SK-N-SH (cell line): ENCODE measurements around the gene BRD1. TPM values are rescaled to one million over a fixed set of nuclear protein-coding genes. Genes with fewer than 3 reads are reported as not detected.
A peak's percentile ranks its signal among the peaks of the same experiment; 100 is the strongest.

Experiments
- CTCF ChIA-PET: fragments of 300-600, 350-600 bp; formaldehyde crosslinking; extraction: SDS; loops from one replicate; lab custom pipeline; 2021; lab: Yijun Ruan, JAX
- POLR2A ChIA-PET: fragments of 350-600 bp; sonication (Branson Sonifier 250); formaldehyde crosslinking; extraction: SDS; loops from one replicate; lab custom pipeline; 2020; ENCODE audit warnings: antibody characterized with exemption, inconsistent platforms; lab: Yijun Ruan, JAX
- DNase-seq: peaks from one replicate; pipeline ENCODE4 v3.0.0; 2012
- H2AFZ ChIP-seq: fragments of 200-600 bp; sonication (generic); 2 replicates; pipeline ENCODE4 v1.8.1; 2016; ENCODE audit warnings: antibody characterized with exemption, mild to moderate bottlenecking, low read depth
- H3F3A ChIP-seq: fragments of 200-600 bp; sonication (generic); replicated peaks from 2 replicates; pipeline ENCODE3; 2016; ENCODE audit warnings: antibody characterized with exemption, mild to moderate bottlenecking; ENCODE audit not compliant: insufficient read depth
- H3K27ac ChIP-seq, 2 experiments: fragments of 200-500 bp in 1 of 2; fragments of 200-600 bp in 1 of 2; sonication (Bioruptor generic) in 1 of 2; sonication (generic), shearing (Covaris generic) in 1 of 2; 2 replicates each; pipeline versions ENCODE4 v1.5.1 to v1.6.1; 2014 to 2016; ENCODE audit warnings: low read depth in 2 of 2, inconsistent platforms in 1 of 2, low read length in 1 of 2, mild to moderate bottlenecking in 1 of 2, mixed read lengths in 1 of 2
- H3K27me3 ChIP-seq: fragments of 200-600 bp; sonication (generic), shearing (Covaris generic); 2 replicates; pipeline ENCODE4 v1.6.1; 2016; ENCODE audit warnings: mixed run types; ENCODE audit not compliant: insufficient read depth
- H3K36me3 ChIP-seq, 2 experiments: fragments of 200-500 bp in 1 of 2; fragments of 200-600 bp in 1 of 2; sonication (Bioruptor generic) in 1 of 2; sonication (generic) in 1 of 2; replicated peaks in 1 of 2; 2 replicates each; pipeline versions ENCODE3 to v1.5.1; 2014 to 2016; ENCODE audit warnings: low read length in 1 of 2, mild to moderate bottlenecking in 1 of 2; ENCODE audit not compliant: insufficient read depth in 2 of 2, control insufficient read depth in 1 of 2
- H3K4me1 ChIP-seq, 2 experiments: fragments of 200-500 bp in 1 of 2; fragments of 200-600 bp in 1 of 2; sonication (Bioruptor generic) in 1 of 2; sonication (generic), shearing (Covaris generic) in 1 of 2; 2 replicates each; pipeline versions ENCODE4 v1.5.1 to v1.6.1; 2014 to 2016; ENCODE audit warnings: low read depth in 1 of 2, low read length in 1 of 2, mixed run types in 1 of 2; ENCODE audit not compliant: insufficient read depth in 2 of 2, control insufficient read depth in 1 of 2
- H3K4me2 ChIP-seq: fragments of 200-600 bp; sonication (generic), shearing (Covaris generic); 2 replicates; pipeline ENCODE4 v1.6.1; 2017; ENCODE audit warnings: mixed run types
- H3K4me3 ChIP-seq, 2 experiments: fragments of 200-500 bp in 1 of 2; fragments of 200-600 bp in 1 of 2; sonication (Bioruptor generic) in 1 of 2; sonication (generic), shearing (Covaris generic) in 1 of 2; 2 replicates each; pipeline versions ENCODE4 v1.5.1 to v1.8.1; 2014 to 2016; ENCODE audit warnings: low read depth in 2 of 2, inconsistent platforms in 1 of 2, low read length in 1 of 2, mild to moderate bottlenecking in 1 of 2, mixed read lengths in 1 of 2, moderate library complexity in 1 of 2
- H3K79me2 ChIP-seq: fragments of 200-600 bp; sonication (generic); 2 replicates; pipeline ENCODE4 v1.8.1; 2017; ENCODE audit warnings: mild to moderate bottlenecking; ENCODE audit not compliant: insufficient read depth
- H3K9ac ChIP-seq: fragments of 200-600 bp; sonication (generic); 2 replicates; pipeline ENCODE4 v1.6.1; 2017; ENCODE audit warnings: mixed run types
- H3K9me2 ChIP-seq: fragments of 200-600 bp; sonication (generic); 2 replicates; pipeline ENCODE4 v1.6.1; 2017; ENCODE audit warnings: mixed run types
- H3K9me3 ChIP-seq: fragments of 200-600 bp; sonication (generic); 2 replicates; pipeline ENCODE4 v1.6.1; 2017; ENCODE audit warnings: mixed run types, mild to moderate bottlenecking, moderate library complexity
- H4K20me1 ChIP-seq: fragments of 200-600 bp; sonication (generic); 2 replicates; pipeline ENCODE4 v1.6.1; 2017; ENCODE audit warnings: mild to moderate bottlenecking, mixed run types; ENCODE audit not compliant: insufficient read depth
- CHD2 ChIP-seq: fragments of 150-350 bp; IDR thresholded peaks from 2 replicates; pipeline ENCODE4 v1.6.1; 2018; ENCODE audit warnings: low read length; ENCODE audit not compliant: partially characterized antibody
- EP300 ChIP-seq, 2 experiments: IDR thresholded peaks; 2 replicates each; pipeline versions ENCODE4 v1.4.0 to v1.6.1; 2012; ENCODE audit warnings: borderline replicate concordance in 1 of 2, low read depth in 1 of 2, low read length in 1 of 2
- FOXM1 ChIP-seq: IDR thresholded peaks from 2 replicates; pipeline ENCODE4 v1.4.0; 2012; ENCODE audit warnings: low read depth, mild to moderate bottlenecking
- GABPA ChIP-seq: IDR thresholded peaks from 2 replicates; pipeline ENCODE4 v1.4.0; 2012; ENCODE audit warnings: low read depth, mild to moderate bottlenecking
- GATA2 ChIP-seq: sonication (generic); formaldehyde crosslinking; IDR thresholded peaks from 2 replicates; pipeline ENCODE4 v1.5.0; 2020; ENCODE audit warnings: mild to moderate bottlenecking, missing genetic modification reagents
- MAX ChIP-seq: IDR thresholded peaks from 2 replicates; pipeline ENCODE4 v1.4.0; 2012; ENCODE audit warnings: low read depth
- MXI1 ChIP-seq: IDR thresholded peaks from 2 replicates; pipeline ENCODE4 v1.6.1; 2012; ENCODE audit warnings: mild to moderate bottlenecking, low read depth, low read length, improper control_type of control experiment
- NFIC ChIP-seq: IDR thresholded peaks from 2 replicates; pipeline ENCODE4 v1.4.0; 2012; ENCODE audit warnings: borderline replicate concordance
- NRF1 ChIP-seq: IDR thresholded peaks from 2 replicates; pipeline ENCODE4 v1.6.1; 2012; ENCODE audit warnings: low read depth, mild to moderate bottlenecking, low read length
- PBX3 ChIP-seq: IDR thresholded peaks from 2 replicates; pipeline ENCODE4; 2012
- RAD21 ChIP-seq: IDR thresholded peaks from 2 replicates; pipeline ENCODE4 v1.6.1; 2012; ENCODE audit warnings: mild to moderate bottlenecking, low read length
- RCOR1 ChIP-seq: fragments of 150-350 bp; IDR thresholded peaks from 2 replicates; pipeline ENCODE4 v1.6.1; 2017; ENCODE audit warnings: antibody characterized with exemption, low read length
- RXRA ChIP-seq: IDR thresholded peaks from 2 replicates; pipeline ENCODE4 v1.4.0; 2012; ENCODE audit warnings: low read depth, mild to moderate bottlenecking, borderline replicate concordance
- SMC3 ChIP-seq: IDR thresholded peaks from 2 replicates; pipeline ENCODE4 v1.6.1; 2012; ENCODE audit warnings: low read depth, low read length, improper control_type of control experiment
- TAF1 ChIP-seq: IDR thresholded peaks from 2 replicates; pipeline ENCODE4 v1.6.1; 2012; ENCODE audit warnings: low read depth, mild to moderate bottlenecking, low read length, moderate library complexity, borderline replicate concordance
- TCF12 ChIP-seq: IDR thresholded peaks from 2 replicates; pipeline ENCODE4 v1.4.0; 2012
- YY1 ChIP-seq: IDR thresholded peaks from 2 replicates; pipeline ENCODE4 v1.4.0; 2012; ENCODE audit warnings: low read depth, mild to moderate bottlenecking
- WGBS: methylation state at CpG from one replicate; pipeline ENCODE4 v1.1.6; 2017; ENCODE audit warnings: low lambda C conversion rate; 5-methylcytosine and 5-hydroxymethylcytosine counted together
- polyA plus RNA-seq, 3 experiments: library from polyadenylated mRNA; depleted of rRNA; stranded (reverse); fragments of >200 nt; gene quantifications; 2 replicates each; pipeline ENCODE4 v1.2.3, GENCODE V29; 2012
- TF ChIP-seq, protein P1 (sequence below): fragments of 150-350 bp; IDR thresholded peaks from 2 replicates; pipeline ENCODE4 v1.6.1; 2017; ENCODE audit warnings: antibody characterized with exemption, low read length, low read depth, borderline replicate concordance
- TF ChIP-seq, protein P2 (sequence below): IDR thresholded peaks from 2 replicates; pipeline ENCODE4 v1.4.0; 2012; ENCODE audit warnings: low read depth, borderline replicate concordance
- TF ChIP-seq, protein P3 (sequence below): IDR thresholded peaks from 2 replicates; pipeline ENCODE4 v1.4.0; 2012; ENCODE audit warnings: low read depth, borderline replicate concordance

The BRD1 gene
- polyA plus RNA-seq, 1 of the 3 experiments (the other 2 are of a cell fraction): 10.3 TPM

DNA sequence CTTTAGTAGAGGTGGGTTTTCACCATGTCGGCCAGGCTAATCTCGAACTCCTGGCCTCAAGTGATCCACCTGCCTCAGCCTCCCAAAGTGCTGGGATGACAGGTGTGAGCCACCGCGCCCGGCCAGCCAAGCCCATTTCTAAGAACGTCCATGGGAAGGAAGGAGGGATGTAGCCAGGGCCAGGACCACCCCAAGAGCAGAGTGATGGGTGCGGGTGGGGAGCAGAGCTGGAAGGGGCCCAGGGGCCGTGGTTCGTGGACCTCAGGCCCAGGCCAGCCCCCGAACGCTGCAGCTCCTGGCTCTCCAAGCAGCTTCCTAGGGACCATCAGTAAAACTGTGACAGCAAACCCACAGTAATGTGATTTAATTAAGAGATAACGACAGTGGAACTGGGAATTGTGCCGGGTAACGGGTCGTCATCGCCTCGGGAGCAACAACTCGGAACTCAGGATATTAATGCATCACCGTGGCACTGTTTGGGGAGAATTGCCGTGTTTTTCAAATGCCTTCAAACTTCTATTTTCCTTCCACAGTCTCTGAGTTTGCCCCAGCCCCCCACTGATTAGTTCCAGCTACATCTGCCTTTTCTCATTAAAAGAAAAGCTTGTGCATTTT, 74.3 kb downstream of the BRD1 start:
- CTCF ChIA-PET: interaction anchor here (1.8 kb wide), 1 partner anchor 14 kb away, joined by 7 read pairs; no protein-coding TSS in a partner anchor
- H4K20me1 ChIP-seq: no peaks in the 10 kb centered on the region
- H3K9ac ChIP-seq: no peak overlapping the region
- H2AFZ ChIP-seq: no peak overlapping the region
- WGBS: 37% methylated on average over 18 of the region's 20 CpGs
- DNase-seq: peak; percentile 80
- TF ChIP-seq MAX (no peak), RCOR1 (peak; percentile 60; the same call in 1 of the 2 replicates), GATA2 (CRISPR knock-in tag) (peak; percentile 77; the same call in 1 of the 2 replicates), CHD2 (peak; percentile 23), RAD21 (no peak)
- no peaks in the 10 kb centered on the region for H3K36me3 ChIP-seq
- H3F3A ChIP-seq: no peaks in the 10 kb centered on the region
- H3K4me1 ChIP-seq: peaks cover 0 to 28% of the 10 kb centered on the region in 2 experiments; a peak in 1 of 4 replicates
- no peak overlapping the region for H3K4me2 ChIP-seq
- no peak overlapping the region for H3K27ac ChIP-seq
- H3K27me3 ChIP-seq: no peaks in the 10 kb centered on the region
- no peak overlapping the region for H3K4me3 ChIP-seq
- H3K79me2 ChIP-seq: no peaks in the 10 kb centered on the region
- POLR2A ChIA-PET: interaction anchor here (0.6 kb wide), 1 partner anchor 463 kb away, joined by 4 read pairs; no protein-coding TSS in a partner anchor
- no peaks in the 10 kb centered on the region for H3K9me3 ChIP-seq
- no peaks in the 10 kb centered on the region for H3K9me2 ChIP-seq

- Histone ChIP-seq H3F3A (no peaks in the 10 kb centered on the region), H3K9ac (no peak overlapping the region), H3K9me3 (no peaks in the 10 kb centered on the region), H3K27me3 (no peaks in the 10 kb centered on the region), H4K20me1 (no peaks in the 10 kb centered on the region), H3K36me3 (no peaks in the 10 kb centered on the region), H3K4me2 (no peak overlapping the region), H2AFZ (no peak overlapping the region), H3K4me1 (peaks cover 0 to 28% of the 10 kb centered on the region in 2 experiments; a peak in 1 of 4 replicates), H3K4me3 (no peak overlapping the region), H3K79me2 (no peaks in the 10 kb centered on the region), H3K27ac (no peak overlapping the region), H3K9me2 (no peaks in the 10 kb centered on the region)
- ChIA-PET CTCF (interaction anchor here (1.8 kb wide), 1 partner anchor 15 kb away, joined by 7 read pairs; no protein-coding TSS in a partner anchor), POLR2A (interaction anchor here (0.6 kb wide), 1 partner anchor 463 kb away, joined by 4 read pairs; no protein-coding TSS in a partner anchor)
- DNase-seq: peak; percentile 56
- 64% methylated on average over 10 of the region's 21 CpGs for WGBS
- no peak for TF ChIP-seq FOXM1
- no peak for TF ChIP-seq SMC3
- no peak for TF ChIP-seq MXI1
- no peak for TF ChIP-seq EP300 (IDR thresholded peaks at IDR 0.05; ENCODE audit: borderline replicate concordance in 1 of 2, low read depth in 1 of 2, low read length in 1 of 2)
- TF ChIP-seq, protein P1, sequence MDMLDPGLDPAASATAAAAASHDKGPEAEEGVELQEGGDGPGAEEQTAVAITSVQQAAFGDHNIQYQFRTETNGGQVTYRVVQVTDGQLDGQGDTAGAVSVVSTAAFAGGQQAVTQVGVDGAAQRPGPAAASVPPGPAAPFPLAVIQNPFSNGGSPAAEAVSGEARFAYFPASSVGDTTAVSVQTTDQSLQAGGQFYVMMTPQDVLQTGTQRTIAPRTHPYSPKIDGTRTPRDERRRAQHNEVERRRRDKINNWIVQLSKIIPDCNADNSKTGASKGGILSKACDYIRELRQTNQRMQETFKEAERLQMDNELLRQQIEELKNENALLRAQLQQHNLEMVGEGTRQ: no peak
- TF ChIP-seq TAF1: no peak
- TF ChIP-seq, protein P2, sequence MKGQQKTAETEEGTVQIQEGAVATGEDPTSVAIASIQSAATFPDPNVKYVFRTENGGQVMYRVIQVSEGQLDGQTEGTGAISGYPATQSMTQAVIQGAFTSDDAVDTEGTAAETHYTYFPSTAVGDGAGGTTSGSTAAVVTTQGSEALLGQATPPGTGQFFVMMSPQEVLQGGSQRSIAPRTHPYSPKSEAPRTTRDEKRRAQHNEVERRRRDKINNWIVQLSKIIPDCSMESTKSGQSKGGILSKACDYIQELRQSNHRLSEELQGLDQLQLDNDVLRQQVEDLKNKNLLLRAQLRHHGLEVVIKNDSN: no peak
- no peak for TF ChIP-seq PBX3
- TF ChIP-seq RXRA: no peak
- TF ChIP-seq YY1: no peak
- no peak for TF ChIP-seq TCF12
- no peak for TF ChIP-seq CHD2
- TF ChIP-seq GABPA: no peak
- no peak for TF ChIP-seq MAX
- no peak for TF ChIP-seq NFIC
- TF ChIP-seq, protein P3, sequence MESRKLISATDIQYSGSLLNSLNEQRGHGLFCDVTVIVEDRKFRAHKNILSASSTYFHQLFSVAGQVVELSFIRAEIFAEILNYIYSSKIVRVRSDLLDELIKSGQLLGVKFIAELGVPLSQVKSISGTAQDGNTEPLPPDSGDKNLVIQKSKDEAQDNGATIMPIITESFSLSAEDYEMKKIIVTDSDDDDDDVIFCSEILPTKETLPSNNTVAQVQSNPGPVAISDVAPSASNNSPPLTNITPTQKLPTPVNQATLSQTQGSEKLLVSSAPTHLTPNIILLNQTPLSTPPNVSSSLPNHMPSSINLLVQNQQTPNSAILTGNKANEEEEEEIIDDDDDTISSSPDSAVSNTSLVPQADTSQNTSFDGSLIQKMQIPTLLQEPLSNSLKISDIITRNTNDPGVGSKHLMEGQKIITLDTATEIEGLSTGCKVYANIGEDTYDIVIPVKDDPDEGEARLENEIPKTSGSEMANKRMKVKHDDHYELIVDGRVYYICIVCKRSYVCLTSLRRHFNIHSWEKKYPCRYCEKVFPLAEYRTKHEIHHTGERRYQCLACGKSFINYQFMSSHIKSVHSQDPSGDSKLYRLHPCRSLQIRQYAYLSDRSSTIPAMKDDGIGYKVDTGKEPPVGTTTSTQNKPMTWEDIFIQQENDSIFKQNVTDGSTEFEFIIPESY: no peak
- no peak for TF ChIP-seq NRF1
- no peak for TF ChIP-seq RCOR1
- TF ChIP-seq RAD21: no peak
These were observed 75.0 kb downstream of the BRD1 start for GRCh38 chr22:49752598-49753091.
